DMS53 treated with DMSO at 0.1 percent for 48 hours (cell line): Measurements from ENCODE around the gene SGMS1.
"Not testable (repeated sequence)": the region's sequence is repeated elsewhere in the genome, so short reads cannot be mapped to it uniquely, and the experiment has no call there.

Experiments
- DNase-seq: peaks from one replicate; lab custom pipeline; 2025; ENCODE audit not compliant: unreplicated experiment; lab: John Stamatoyannopoulos, UW

SGMS1 gene

GRCh38 chr10:50471583-50471975 lies 152.2 kb downstream of the SGMS1 start:
- no peak for DNase-seq

- DNase-seq, result peak; percentile 86
Observed at GRCh38 chr10:50470798-50471582, 152.8 kb downstream of the SGMS1 start.

GRCh38 chr10:50470345-50470744 lies 153.4 kb downstream of the SGMS1 start:
- DNase-seq, result no peak

- DNase-seq, result no peak
Observed at GRCh38 chr10:50469778-50470193, 154.0 kb downstream of the SGMS1 start.

GRCh38 chr10:50469288-50469687 lies 154.5 kb downstream of the SGMS1 start:
- no peak for DNase-seq

- DNase-seq, result no peak
Observed at GRCh38 chr10:50467209-50467608, 156.5 kb downstream of the SGMS1 start.

- peak; percentile 66 for DNase-seq
Observed at GRCh38 chr10:50464004-50464409, 159.7 kb downstream of the SGMS1 start.

GRCh38 chr10:50461834-50462233 lies 161.9 kb downstream of the SGMS1 start:
- no peak for DNase-seq

GRCh38 chr10:50461123-50461522 lies 162.6 kb downstream of the SGMS1 start:
- DNase-seq, result no peak

- DNase-seq, result no peak
Observed at GRCh38 chr10:50456719-50457118, 167.0 kb downstream of the SGMS1 start.

GRCh38 chr10:50453940-50454339 lies 169.8 kb downstream of the SGMS1 start:
- DNase-seq, result no peak

- DNase-seq, result no peak
Observed at GRCh38 chr10:50452603-50453002, 171.2 kb downstream of the SGMS1 start.

GRCh38 chr10:50447691-50448090 lies 176.1 kb downstream of the SGMS1 start:
- no peak for DNase-seq

- DNase-seq, result not testable (repeated sequence)
Observed at GRCh38 chr10:50445777-50446176, 178.0 kb downstream of the SGMS1 start.

- no peak for DNase-seq
Observed at GRCh38 chr10:50440489-50440888, 183.3 kb downstream of the SGMS1 start.

- DNase-seq, result no peak
Observed at GRCh38 chr10:50439806-50440205, 183.9 kb downstream of the SGMS1 start.

- DNase-seq, result no peak
Observed at GRCh38 chr10:50439187-50439586, 184.6 kb downstream of the SGMS1 start.

GRCh38 chr10:50438049-50438936 lies 185.5 kb downstream of the SGMS1 start:
- no peak for DNase-seq

- DNase-seq, result no peak
Observed at GRCh38 chr10:50437248-50437647, 186.5 kb downstream of the SGMS1 start.

GRCh38 chr10:50436805-50437204 lies 187.0 kb downstream of the SGMS1 start:
- DNase-seq, result no peak

- no peak for DNase-seq
Observed at GRCh38 chr10:50432211-50433009, 191.3 kb downstream of the SGMS1 start.
